HuH-7.5 (cell line): ENCODE results near the gene TMEM201.
A peak's percentile ranks its signal among the peaks of the same experiment; 100 is the strongest.
"Not testable (repeated sequence)": the region's sequence is repeated elsewhere in the genome, so short reads cannot be mapped to it uniquely, and the experiment has no call there.

Experiments
- DNase-seq: peaks from one replicate; pipeline ENCODE4 v3.0.0; 2011; ENCODE audit warnings: low spot score

Gene TMEM201

GRCh38 chr1:9621032-9621431, 32.3 kb downstream of the TMEM201 start:
- DNase-seq, result no peak

GRCh38 chr1:9624081-9624480, 35.4 kb downstream of the TMEM201 start:
- no peak for DNase-seq

- not testable (repeated sequence) for DNase-seq
Observed at GRCh38 chr1:9625030-9625429, 36.3 kb downstream of the TMEM201 start.

- DNase-seq, result no peak
Observed at GRCh38 chr1:9626201-9626608, 37.5 kb downstream of the TMEM201 start.

GRCh38 chr1:9628541-9629444, 40.1 kb downstream of the TMEM201 start:
- no peak for DNase-seq

- DNase-seq, result no peak
Observed at GRCh38 chr1:9629445-9630201, 40.9 kb downstream of the TMEM201 start.

GRCh38 chr1:9630331-9631111, 41.8 kb downstream of the TMEM201 start:
- DNase-seq, result no peak

GRCh38 chr1:9631613-9632012, 42.9 kb downstream of the TMEM201 start:
- no peak for DNase-seq

- no peak for DNase-seq
Observed at GRCh38 chr1:9633493-9633892, 44.8 kb downstream of the TMEM201 start.

GRCh38 chr1:9634582-9634981, 45.9 kb downstream of the TMEM201 start:
- no peak for DNase-seq

GRCh38 chr1:9639227-9639626, 50.5 kb downstream of the TMEM201 start:
- no peak for DNase-seq

GRCh38 chr1:9643351-9644256, 54.9 kb downstream of the TMEM201 start:
- DNase-seq, result no peak

GRCh38 chr1:9646037-9646436, 57.3 kb downstream of the TMEM201 start:
- DNase-seq, result no peak

- DNase-seq, result no peak
Observed at GRCh38 chr1:9648171-9648570, 59.5 kb downstream of the TMEM201 start.

- no peak for DNase-seq
Observed at GRCh38 chr1:9649769-9650168, 61.1 kb downstream of the TMEM201 start.

GRCh38 chr1:9651220-9651564, 62.5 kb downstream of the TMEM201 start:
- no peak for DNase-seq

GRCh38 chr1:9651565-9652378, 63.1 kb downstream of the TMEM201 start, which contains the start of gene PIK3CD:
PIK3CD (plus strand) TSS chr1:9651731; CDS start chr1:9710456, 58,725 bp downstream.
- DNase-seq, result peak; percentile 38

- no peak for DNase-seq
Observed at GRCh38 chr1:9652379-9653209, 63.9 kb downstream of the TMEM201 start.

GRCh38 chr1:9653210-9653490, 64.4 kb downstream of the TMEM201 start:
- DNase-seq, result no peak
